ENCODE measurements around the gene LYSMD3. TPM values are rescaled to one million over a fixed set of nuclear protein-coding genes. Genes with fewer than 3 reads are reported as not detected.
A peak's percentile ranks its signal among the peaks of the same experiment; 100 is the strongest.

Gene LYSMD3
- total RNA-seq, 4 donors from 2014 or later, result 12.9 to 21.2 (median 16.3) TPM

DNA sequence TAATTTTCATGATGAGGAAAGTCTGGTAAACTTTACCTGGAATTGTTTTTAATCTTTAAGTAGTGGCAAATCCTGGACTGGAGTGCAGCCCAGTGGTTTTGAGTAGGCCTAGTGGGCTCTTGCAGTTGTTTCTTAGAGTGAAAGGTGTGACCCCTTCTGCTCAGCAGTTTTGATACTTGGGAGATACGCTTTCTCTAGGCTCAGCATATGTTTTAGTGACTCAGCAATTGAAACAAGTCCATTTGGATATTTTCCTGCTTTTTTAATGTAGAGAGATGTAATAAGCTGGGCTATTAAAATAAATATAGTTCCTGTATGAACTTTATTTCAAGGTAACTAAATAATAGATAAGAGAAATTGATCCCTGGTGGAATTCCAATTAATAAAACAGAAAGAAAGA lies 48.7 kb downstream of the LYSMD3 start:
- Histone ChIP-seq H3K9me3 (no peaks in the 10 kb centered on the region), H3K4me3 (no peak overlapping the region), H3K36me3 (no peaks in the 10 kb centered on the region), H3K27me3 (no peaks in the 10 kb centered on the region), H3K4me1 (peaks cover 0 to 3% (median 0%) of the 10 kb centered on the region in 4 donors), H3K27ac (replicated peaks in 1 of 4) (no peak overlapping the region)
- intact Hi-C loops (cut with DNase I), result no loop called here
- 79% methylated on average over 1 of the region's 1 CpG for WGBS
- no peak for TF ChIP-seq EP300 (IDR thresholded peaks at IDR 0.05)
- TF ChIP-seq, protein P1, sequence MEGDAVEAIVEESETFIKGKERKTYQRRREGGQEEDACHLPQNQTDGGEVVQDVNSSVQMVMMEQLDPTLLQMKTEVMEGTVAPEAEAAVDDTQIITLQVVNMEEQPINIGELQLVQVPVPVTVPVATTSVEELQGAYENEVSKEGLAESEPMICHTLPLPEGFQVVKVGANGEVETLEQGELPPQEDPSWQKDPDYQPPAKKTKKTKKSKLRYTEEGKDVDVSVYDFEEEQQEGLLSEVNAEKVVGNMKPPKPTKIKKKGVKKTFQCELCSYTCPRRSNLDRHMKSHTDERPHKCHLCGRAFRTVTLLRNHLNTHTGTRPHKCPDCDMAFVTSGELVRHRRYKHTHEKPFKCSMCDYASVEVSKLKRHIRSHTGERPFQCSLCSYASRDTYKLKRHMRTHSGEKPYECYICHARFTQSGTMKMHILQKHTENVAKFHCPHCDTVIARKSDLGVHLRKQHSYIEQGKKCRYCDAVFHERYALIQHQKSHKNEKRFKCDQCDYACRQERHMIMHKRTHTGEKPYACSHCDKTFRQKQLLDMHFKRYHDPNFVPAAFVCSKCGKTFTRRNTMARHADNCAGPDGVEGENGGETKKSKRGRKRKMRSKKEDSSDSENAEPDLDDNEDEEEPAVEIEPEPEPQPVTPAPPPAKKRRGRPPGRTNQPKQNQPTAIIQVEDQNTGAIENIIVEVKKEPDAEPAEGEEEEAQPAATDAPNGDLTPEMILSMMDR (IDR thresholded peaks at IDR 0.05), result no peak
- no peak for TF ChIP-seq POLR2AphosphoS5 (IDR thresholded peaks at IDR 0.05)
- no peak for TF ChIP-seq POLR2A (IDR thresholded peaks at IDR 0.05; ENCODE audit: low read depth)
- no peak for DNase-seq (ENCODE audit: extremely low spot score)

DNA sequence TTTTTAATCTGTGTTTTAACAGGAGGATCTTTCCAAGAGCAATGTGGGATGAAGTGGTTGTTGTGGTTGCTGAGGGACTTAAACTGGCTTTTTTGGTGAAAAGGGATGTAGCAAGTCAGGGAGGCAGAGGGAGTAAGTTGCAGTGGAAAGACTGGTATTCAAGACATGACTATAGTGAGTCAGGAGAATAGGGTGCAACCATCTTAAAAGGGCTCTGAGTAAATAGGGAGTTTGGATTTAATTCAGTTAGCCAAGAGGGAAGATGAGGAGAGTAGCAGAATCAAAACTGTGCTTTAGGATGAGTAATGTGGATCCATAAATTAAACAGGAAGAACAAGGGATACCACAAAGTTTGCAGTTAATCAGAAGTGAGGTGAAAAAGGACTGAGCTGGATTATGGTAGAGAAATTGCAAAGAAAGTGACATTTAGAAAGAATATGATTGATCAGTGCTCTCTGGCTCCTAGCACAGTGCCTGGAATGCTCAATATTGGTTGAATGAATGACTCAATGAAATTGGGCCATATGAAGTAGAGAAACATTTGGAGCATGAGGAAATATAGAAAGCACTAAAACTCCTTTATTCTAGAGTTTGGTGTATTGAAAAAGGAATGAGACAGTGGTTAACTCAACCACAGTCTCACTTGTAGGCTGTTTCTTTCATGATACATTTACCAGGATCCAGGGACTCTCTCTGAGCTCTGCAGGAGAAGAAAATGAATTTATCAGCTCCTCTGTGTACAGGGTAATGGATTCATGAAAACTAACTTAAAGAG lies 49.6 kb downstream of the LYSMD3 start:
- no peak overlapping the region for H3K4me3 ChIP-seq
- peaks cover 0 to 12% (median 4%) of the 10 kb centered on the region in 4 donors for H3K4me1 ChIP-seq
- H3K27ac ChIP-seq (replicated peaks in 1 of 4), result no peak overlapping the region
- no peak for DNase-seq (ENCODE audit: extremely low spot score)
- intact Hi-C loops (cut with DNase I), result loop anchor here (5.0 kb wide), 1 partner anchor 33 kb away; no protein-coding TSS in a partner anchor
- no peaks in the 10 kb centered on the region for H3K9me3 ChIP-seq
- H3K36me3 ChIP-seq, result no peaks in the 10 kb centered on the region
- TF ChIP-seq POLR2A (IDR thresholded peaks at IDR 0.05; ENCODE audit: low read depth), result no peak
- TF ChIP-seq EP300 (IDR thresholded peaks at IDR 0.05), result no peak
- TF ChIP-seq, protein P1 (IDR thresholded peaks at IDR 0.05), result no peak
- TF ChIP-seq POLR2AphosphoS5 (IDR thresholded peaks at IDR 0.05), result no peak
- no peaks in the 10 kb centered on the region for H3K27me3 ChIP-seq

DNA sequence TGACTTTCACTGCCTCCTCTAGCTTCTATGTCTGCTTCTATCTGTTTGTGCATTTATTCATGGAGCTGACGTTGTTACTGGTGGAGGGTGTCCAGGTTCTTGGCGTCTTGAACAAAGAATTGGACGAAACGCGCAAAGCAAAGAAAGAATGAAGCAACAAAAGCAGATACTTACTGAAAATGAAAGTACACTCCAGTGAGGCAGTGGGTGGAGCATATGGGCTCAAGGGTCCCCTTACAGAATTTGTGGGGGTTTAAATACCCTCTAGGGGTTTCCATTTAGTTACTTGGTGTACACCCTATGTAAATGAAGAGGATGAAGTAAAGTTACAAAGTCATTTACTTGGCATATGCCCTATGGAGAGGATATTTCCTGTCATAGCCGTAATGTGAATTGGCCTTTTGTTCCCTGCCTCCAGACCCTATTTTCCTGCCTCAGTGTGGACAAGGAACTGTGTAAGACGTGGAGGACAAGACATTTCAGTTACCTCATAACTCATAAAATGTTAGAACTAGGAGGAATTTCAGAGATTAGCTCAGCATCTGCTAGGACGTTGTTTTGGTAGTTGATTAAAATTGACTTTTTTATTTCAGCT lies 51.7 kb downstream of the LYSMD3 start:
- no peak for DNase-seq (ENCODE audit: extremely low spot score)
- H3K9me3 ChIP-seq, result no peaks in the 10 kb centered on the region
- intact Hi-C loops (cut with DNase I), result loop anchor here (5.0 kb wide), 1 partner anchor 35 kb away; no protein-coding TSS in a partner anchor
- H3K36me3 ChIP-seq, result no peaks in the 10 kb centered on the region
- H3K27ac ChIP-seq (replicated peaks in 1 of 4), result peak overlapping the region in 1 of 4 donors; percentile 18
- peaks cover 7 to 21% (median 15%) of the 10 kb centered on the region in 4 donors for H3K4me1 ChIP-seq
- TF ChIP-seq POLR2A (IDR thresholded peaks at IDR 0.05; ENCODE audit: low read depth) (no peak), EP300 (IDR thresholded peaks at IDR 0.05) (no peak), POLR2AphosphoS5 (IDR thresholded peaks at IDR 0.05) (no peak)
- TF ChIP-seq, protein P1 (IDR thresholded peaks at IDR 0.05), result no peak
- WGBS, result 73% methylated on average over 8 of the region's 8 CpGs
- no peaks in the 10 kb centered on the region for H3K27me3 ChIP-seq
- peak overlapping the region in 3 of 4 donors; percentile 15 to 18 (median 17) for H3K4me3 ChIP-seq

DNA sequence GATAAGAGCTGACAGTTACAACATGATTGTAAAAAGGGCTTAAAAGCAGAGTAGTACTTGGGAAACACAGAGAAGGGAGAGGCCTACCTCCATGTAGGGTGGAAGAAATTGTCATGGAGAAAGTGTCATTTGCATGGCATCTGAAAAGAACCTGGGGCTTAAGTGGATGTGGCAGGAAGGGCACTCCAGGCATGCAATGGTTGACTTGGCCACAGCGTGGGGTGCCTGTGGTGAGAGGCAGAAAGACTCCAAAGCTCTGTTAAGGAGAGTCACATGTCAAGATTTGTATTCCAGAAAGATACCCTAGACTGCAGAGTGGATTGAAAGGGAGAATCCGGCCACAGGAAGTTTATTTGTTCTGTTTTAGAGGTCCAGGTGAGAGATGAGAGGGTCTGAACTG lies 52.3 kb downstream of the LYSMD3 start:
- H3K27me3 ChIP-seq, result no peaks in the 10 kb centered on the region
- peaks cover 10 to 24% (median 20%) of the 10 kb centered on the region in 4 donors for H3K4me1 ChIP-seq
- intact Hi-C loops (cut with DNase I), result loop anchor here (5.0 kb wide), 1 partner anchor 35 kb away; no protein-coding TSS in a partner anchor
- TF ChIP-seq EP300 (IDR thresholded peaks at IDR 0.05) (no peak), POLR2A (IDR thresholded peaks at IDR 0.05; ENCODE audit: low read depth) (no peak), POLR2AphosphoS5 (IDR thresholded peaks at IDR 0.05) (no peak)
- TF ChIP-seq, protein P1 (IDR thresholded peaks at IDR 0.05), result no peak
- WGBS, result 52% methylated on average over 2 of the region's 2 CpGs
- H3K4me3 ChIP-seq, result peak overlapping the region in 1 of 4 donors; percentile 18
- DNase-seq (ENCODE audit: extremely low spot score), result no peak
- H3K9me3 ChIP-seq, result no peaks in the 10 kb centered on the region
- H3K36me3 ChIP-seq, result no peaks in the 10 kb centered on the region
- H3K27ac ChIP-seq (replicated peaks in 1 of 4), result no peak overlapping the region
